ENCODE data around the gene CD209.

DNA sequence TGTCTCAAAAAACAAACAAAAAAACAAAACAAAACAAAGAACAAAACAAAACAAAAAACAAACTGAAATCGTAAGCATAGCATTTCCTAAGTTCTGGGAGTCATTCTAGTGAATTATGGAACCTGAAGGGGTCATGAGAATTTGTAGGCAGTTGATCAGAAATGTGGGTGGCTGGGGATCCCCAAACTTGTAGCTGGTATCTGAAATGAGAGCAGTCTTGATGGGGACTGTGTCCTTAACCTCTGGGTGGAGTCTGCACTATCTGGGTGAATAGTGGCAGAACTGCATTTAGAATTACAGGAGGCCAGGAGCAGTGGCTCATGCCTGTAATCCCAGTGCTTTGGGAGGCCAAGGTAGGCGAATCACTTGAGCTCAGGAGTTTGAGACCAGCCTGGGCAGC is 21.5 kb downstream of the CD209 start:
- TF ChIP-seq POLR2A (IDR thresholded peaks at IDR 0.05; ENCODE audit: low read length) (no peak), GATA1 (IDR thresholded peaks at IDR 0.05; ENCODE audit: low read depth, low read length) (no peak)

Data from erythroblast (primary cell).